HEK293T (cell line): ENCODE data around the gene PTPRG.

Source experiments
- BHLHE40 ChIP-seq: fragments of 450-650 bp; IDR thresholded peaks from 2 replicates; pipeline ENCODE4 v1.6.1; 2016; ENCODE audit warnings: mild to moderate bottlenecking, moderate library complexity, borderline replicate concordance
- NFRKB ChIP-seq: fragments of 450-650 bp; IDR thresholded peaks from 2 replicates; pipeline ENCODE4 v1.6.1; 2016; ENCODE audit warnings: mild to moderate bottlenecking, moderate library complexity
- PKNOX1 ChIP-seq: fragments of 450-650 bp; IDR thresholded peaks from 2 replicates; pipeline ENCODE4 v1.6.1; 2016
- SUZ12 ChIP-seq: fragments of 450-650 bp; IDR thresholded peaks from 2 replicates; pipeline ENCODE4 v1.6.1; 2016; ENCODE audit warnings: mild to moderate bottlenecking
- TARDBP ChIP-seq: fragments of 450-650 bp; IDR thresholded peaks from 2 replicates; pipeline ENCODE4 v1.6.1; 2016

GRCh38 chr3:62125380-62125779 lies 564.0 kb downstream of the PTPRG start:
- no peak for TF ChIP-seq BHLHE40
- TF ChIP-seq PKNOX1 = no peak
- no peak for TF ChIP-seq NFRKB
- TF ChIP-seq TARDBP = no peak
- no peak for TF ChIP-seq SUZ12
